Stimulated activated CD4-positive, alpha-beta T cell treated with anti-CD3 and anti-CD28 coated beads, Interleukin-2, amount 100 ng/mL, for 24 hours (primary cell): ENCODE data around the gene OCEL1.
"Not testable (repeated sequence)": the region's sequence is repeated elsewhere in the genome, so short reads cannot be mapped to it uniquely, and the experiment has no call there.

Experiments used
- DNase-seq, 2 donors: peaks; one replicate each; pipeline ENCODE4 v3.0.0-alpha.2; 2020

The OCEL1 gene

DNA sequence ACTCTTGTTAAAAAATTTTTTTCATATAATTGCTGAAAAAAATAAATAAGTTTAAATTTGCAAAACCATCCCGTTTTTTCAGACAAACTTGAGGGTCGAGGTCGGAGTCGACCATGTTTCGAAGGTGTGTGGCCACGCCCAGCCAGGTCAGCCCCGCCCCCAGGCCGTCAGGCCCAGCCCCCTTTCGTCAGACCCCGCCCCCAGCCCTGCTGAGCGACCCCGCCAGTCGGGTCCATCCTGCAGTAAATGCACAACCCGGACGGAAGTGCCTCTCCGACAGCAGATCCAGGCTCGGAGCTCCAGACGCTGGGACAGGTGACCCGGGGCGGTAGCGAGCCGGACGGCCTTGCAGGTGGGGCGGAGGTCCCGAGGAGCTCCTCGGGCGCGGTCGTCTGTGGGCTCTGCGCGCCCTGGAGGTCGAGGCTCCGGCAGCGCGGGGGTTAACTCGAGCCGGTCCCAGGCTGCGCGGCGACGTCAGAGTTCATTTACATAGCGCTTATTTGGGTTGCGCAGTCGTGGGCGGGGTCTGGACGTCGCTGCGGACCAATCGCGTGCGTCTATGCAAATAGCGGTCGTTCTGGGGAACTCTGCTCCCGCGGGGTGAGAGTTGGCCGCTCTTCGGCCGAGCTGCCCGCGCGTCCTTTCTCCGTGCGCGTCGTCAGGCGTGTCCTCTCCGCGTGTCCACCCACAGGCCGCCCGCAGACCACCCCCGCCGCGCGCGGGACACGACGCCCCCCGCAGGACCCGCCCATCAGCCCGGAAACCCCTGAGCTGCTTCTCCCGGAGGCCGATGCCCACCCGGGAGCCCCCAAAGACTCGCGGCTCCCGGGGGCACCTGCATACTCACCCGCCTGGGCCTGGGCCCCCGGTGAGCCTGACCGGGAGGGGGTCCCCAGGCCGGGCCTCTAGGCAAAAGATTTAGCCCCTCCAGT lies at the start of gene OCEL1:
TSS of gene OCEL1 (plus strand) at position 225 of the 932 bp plus-strand sequence. CDS start at position 247, 22 bp downstream.
- peak; percentile 97 to 98 for DNase-seq

DNA sequence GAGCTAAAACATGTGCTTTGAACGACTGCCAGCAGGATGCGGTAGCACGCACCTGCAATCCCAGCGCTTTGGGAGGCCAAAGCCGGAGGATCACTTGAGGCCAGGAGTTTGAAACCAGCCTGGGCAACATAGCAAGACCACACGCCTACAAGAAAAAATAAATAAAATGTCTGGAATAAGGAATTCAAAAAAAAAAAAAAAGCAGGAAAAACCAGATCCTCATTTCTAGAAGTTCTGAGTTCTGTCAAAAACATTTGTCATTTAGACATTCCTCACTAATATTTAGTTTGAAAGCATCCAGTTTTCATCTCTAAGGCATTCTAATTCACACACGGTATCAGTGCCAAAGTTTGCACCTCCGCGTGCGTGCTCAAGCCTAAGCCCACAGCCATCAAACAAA lies 47.7 kb upstream of the OCEL1 start:
- DNase-seq = no peak

DNA sequence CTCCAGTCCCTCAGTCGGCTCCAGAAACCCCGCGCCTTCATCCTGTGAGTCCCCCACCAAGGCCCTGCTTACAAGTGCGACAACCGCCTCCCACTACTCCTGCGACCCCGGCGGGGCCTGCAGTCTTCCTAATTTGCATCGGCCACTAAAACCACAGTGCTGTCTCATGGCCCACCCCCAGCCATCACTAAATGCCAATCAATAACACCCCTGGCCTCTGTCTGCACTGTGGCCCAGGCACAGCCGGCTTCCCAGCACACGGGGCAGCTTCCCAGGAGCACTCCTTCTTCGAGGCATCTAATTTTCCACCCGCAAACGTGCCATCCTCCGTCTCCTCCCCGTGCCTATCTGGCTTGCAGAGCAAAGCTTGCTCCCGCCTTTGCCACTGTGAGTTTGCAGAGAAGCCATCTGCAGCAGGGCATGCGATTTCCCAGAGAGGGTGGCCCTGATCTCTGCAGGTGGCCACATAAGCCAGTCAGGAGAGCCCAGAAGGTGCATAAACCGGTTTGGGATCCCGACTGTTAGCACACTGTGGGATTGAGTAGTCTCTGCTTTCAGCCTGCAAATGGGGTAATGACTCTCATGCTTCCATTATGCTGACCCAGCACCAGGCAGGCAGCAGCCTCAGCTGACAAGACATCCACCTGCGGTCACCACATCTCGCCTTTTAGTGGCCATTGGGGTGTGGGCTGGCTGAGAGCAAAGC lies 44.9 kb upstream of the OCEL1 start:
- no peak for DNase-seq

GRCh38 chr19:17183271-17183761 lies 42.7 kb upstream of the OCEL1 start:
- peak; percentile 18 to 22 for DNase-seq

DNA sequence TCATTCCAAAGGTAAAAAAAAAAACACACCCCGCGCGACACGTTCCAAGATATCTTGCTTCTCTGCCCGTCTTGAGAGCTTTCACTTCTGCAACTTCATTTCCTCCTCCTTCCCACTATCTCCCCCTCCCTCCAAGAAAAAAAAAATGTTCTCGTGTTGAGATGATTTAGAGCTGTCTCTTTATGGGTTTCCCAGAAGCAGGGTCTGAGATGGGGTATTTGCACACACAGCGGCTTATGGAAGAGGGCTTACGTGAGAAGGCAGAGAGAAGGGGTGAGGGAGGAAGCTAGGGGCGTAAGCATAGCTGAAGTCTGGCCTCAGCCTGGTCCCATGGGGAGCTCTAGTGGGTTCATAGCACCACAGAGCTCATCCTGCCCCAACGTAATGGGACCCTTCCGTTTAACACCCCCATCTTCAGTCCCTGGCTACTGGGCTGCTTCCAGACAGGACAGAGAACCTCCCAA lies 42.1 kb upstream of the OCEL1 start:
- peak; percentile 14 to 21 for DNase-seq

DNA sequence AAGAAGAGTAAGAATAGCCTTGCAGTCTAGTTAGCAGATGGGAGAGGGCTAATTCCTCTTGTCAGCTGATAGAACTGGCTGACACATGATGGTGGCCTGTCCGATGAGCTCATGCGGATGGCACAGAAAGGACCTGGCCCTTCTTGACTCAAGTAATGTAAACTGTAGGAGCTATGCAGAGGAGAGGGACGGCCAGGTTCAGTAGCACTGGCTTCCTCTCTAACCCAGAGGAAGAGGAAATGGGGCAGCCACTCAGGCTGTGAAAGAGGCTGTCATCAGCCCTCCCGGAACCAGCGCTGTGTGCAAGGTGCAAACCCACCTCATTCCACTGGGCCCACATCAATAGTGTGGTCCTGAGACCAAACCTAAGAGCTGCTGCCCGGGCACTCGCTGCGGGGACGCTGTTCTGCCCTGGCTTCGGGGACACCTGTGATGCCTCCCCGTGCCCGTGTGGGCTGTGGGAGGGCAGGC lies 41.6 kb upstream of the OCEL1 start:
- peak; percentile 34 to 42 for DNase-seq

GRCh38 chr19:17185590-17185989 lies 40.4 kb upstream of the OCEL1 start:
- DNase-seq = no peak

GRCh38 chr19:17191736-17192135 lies 34.3 kb upstream of the OCEL1 start:
- DNase-seq = not testable (repeated sequence)

GRCh38 chr19:17192751-17193150 lies 33.3 kb upstream of the OCEL1 start:
- DNase-seq = no peak

DNA sequence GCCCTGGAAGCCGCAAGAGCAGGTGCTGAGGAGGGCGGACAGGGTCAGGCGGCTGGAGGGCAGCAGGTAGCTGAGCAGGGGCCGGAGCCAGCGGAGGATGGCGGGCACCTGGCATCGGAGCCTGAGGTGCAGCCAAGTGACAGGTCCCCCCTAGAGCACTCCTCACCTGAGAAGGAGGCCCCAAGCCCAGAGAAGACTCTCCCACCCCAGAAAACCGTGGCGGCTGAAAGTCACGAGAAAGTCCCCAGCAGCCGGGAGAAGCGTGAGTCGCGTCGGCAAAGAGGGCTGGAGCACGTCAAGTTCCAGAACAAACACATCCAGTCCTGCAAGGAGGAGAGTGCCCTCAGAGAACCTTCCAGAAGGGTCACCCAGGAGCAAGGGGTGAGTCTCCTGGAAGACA lies 31.4 kb upstream of the OCEL1 start:
- no peak for DNase-seq

GRCh38 chr19:17195106-17195505 lies 30.9 kb upstream of the OCEL1 start:
- DNase-seq = no peak

- DNase-seq = no peak
Observed at GRCh38 chr19:17196610-17197009, 29.4 kb upstream of the OCEL1 start.

- DNase-seq = no peak
Observed at GRCh38 chr19:17197666-17198065, 28.4 kb upstream of the OCEL1 start.

DNA sequence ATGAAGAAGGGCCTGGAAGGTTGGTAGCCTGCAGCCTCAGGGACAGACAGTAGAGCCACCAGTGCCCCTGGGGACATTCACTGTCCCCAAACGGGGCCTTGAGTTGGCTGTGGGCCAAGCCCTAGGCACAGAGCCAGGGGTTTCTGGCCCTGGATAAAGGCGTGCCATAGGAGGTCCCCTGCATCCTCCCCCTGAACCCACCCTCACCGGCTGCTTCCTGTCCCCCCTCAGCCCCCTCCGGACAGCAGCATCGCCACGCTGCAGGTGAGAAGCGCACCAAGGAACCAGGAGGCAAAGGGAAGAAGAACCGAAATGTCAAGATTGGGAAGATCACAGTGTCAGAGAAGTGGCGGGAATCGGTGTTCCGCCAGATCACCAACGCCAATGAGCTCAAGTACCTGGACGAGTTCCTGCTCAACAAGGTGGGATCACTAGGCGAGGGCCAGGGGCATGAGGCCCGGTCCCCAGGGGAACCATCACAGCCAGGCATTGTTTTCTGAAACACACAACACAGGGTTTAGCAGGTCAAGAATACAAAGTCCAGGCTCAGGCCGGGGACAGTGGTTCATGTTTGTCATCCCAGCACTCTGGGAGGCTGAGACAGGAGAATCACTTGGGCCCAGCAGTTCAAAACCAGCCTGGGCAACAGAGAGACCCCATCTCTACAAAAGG lies 25.5 kb upstream of the OCEL1 start:
- no peak for DNase-seq

DNA sequence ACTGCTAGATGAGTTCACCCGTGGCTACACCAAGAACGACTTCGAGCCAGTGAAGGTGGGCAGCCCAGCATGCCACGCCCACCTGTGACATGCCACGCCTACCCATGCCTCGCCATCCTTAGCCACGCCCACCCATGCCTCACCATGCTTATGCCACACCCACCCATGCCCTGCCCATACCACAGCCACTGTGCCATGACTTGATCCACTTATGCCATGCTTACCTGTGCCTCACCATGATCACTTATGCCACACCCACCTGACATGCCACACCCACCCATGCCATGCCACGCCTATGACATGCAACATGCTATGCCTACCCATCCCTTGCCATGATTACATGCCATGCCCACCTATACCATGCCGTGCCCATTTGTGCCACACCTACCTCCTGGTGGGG lies 23.8 kb upstream of the OCEL1 start:
- DNase-seq = peak in 1 of 2 donors; percentile 44

- DNase-seq = no peak
Observed at GRCh38 chr19:17202713-17203112, 23.3 kb upstream of the OCEL1 start.

DNA sequence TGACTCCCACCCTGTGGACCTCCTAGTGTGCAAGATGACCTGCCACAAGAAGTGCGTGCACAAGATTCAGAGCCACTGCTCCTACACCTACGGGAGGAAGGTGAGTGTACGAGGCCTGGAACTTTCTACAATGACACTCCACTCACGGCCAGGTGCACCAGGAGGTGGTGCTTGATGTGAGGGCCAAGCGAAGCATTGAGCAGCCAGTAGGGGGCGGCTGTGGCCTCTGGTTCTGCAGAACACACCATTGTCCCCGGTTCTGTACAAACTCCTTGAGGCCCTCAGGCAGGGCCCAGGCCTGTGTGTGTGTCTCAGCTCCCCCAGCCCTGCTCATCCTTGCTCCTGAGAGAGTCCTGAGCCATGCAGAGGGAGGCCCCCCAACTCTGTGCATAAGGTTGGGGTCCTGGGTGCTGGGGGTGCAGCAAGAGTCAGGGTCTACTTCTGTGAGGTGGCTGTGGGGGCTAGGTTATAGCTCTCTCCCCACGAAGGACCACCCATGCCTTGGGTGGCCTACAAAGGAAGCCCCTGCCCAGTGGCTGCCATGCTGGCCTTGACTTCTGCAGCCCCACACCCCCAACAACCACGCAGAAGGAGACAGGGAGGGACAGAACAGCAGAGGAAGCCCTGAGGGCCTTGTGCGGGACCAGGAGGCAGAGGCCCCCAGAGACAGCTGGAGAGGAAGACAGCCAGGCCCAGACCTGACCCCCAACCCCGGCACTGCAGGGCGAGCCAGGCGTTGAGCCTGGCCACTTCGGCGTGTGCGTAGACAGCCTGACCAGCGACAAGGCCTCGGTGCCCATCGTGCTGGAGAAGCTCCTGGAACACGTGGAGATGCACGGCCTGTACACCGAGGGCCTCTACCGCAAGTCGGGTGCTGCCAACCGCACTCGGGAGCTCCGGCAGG lies 20.5 kb upstream of the OCEL1 start:
- peak; percentile 67 to 70 for DNase-seq

DNA sequence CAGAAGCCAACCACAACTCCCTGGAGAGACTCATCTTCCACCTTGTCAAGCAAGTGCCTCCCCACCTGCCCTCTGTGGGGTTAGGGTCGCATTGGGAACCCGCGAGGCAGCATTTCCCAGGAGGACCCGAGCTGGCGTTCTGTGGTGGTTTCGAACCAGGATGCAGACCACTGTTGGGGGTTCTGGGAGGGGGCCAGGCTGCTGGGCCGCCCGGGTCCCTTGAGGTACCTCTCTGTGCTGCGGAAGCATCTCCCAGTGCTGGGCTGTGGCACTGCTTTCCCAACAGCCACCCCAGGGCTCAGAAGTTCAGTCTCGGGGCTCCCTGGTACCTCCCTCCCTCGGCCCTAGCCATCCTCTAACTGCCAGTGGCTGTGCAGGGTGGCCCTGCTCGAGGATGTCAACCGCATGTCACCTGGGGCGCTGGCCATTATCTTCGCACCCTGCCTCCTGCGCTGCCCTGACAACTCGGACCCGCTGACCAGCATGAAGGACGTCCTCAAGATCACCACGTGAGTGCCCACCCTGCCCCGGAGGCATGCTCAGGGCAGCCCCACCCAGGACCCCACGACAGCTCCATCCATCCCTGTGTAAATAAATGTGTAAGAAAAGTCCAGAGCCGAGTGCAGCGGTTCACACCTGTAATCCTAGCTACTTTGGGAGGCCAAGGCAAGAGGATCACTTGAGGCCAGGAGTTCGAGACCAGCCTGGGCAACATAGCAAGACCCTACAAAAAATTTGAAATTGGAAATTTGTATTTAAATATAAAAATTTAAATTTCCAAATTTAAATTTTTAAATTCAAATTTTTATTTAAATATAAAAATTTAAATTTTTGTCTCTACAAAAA lies 19.1 kb upstream of the OCEL1 start:
- DNase-seq = no peak

- peak; percentile 35 to 69 for DNase-seq
Observed at GRCh38 chr19:17209126-17210036, 16.6 kb upstream of the OCEL1 start.

DNA sequence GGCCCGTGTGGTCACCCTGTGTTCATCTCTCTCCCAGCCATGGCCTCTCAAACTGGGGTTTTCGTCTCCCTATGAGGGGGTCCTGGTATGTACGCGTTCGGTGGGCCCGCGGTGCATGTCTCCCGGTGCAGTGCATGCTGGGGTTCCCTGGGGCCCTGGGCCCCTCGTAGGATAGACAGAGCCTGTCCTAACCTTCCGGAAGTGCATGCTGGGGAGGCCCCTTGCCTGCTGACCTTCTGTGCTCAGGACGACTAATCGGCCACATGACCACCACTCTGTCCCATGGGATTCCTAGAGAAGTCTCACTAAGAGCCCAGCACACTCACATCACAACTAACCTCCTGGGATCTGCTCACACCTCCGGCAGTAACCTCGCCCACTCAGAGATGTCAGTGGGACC lies 15.7 kb upstream of the OCEL1 start:
- DNase-seq = no peak
